ENCODE data around the gene ANKZF1.
A peak's percentile ranks its signal among the peaks of the same experiment; 100 is the strongest.

ANKZF1 gene

DNA sequence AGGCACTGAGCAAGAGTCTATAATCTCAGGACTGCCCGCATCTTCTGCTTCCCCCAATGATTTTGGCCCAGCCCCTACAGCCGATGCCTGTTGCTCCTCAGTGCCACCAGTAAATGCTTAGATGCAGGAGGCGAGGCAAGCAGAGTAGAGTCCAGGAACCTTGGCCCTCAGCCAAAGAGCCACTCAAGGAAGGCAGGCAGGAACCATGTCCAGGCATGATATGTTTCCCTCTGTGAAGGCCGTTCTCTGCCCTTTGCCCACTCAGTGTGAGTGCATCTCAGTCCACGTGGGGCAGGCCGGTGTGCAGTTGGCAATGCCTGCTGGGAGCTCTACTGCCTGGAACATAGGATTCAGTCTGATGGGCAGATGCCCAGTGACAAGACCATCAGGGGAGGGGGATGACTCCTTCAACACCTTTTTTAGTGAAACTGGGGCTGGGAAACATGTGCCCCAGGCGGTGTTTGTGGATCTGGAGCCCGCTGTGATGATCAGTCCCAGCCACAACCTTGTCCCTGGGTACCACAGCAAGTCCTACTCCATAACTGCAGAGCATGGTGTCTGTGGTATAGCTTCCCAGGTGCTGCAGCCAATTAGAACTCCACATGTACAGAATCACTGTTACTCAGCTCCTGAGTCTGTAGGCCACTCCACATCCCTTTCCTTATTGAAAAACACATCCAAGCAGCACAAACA lies 39.9 kb downstream of the ANKZF1 start:
- Histone ChIP-seq H4K8ac (ENCODE audit: low read depth, low read length) (no peak overlapping the region), H3K27me3 (ENCODE audit: insufficient read depth, low read length) (no peaks in the 10 kb centered on the region), H3K23ac (ENCODE audit: low read length) (no peak overlapping the region), H3K14ac (ENCODE audit: low read length) (no peak overlapping the region), H2AK5ac (ENCODE audit: low read length) (no peak overlapping the region), H3K4me2 (ENCODE audit: low read length) (no peak overlapping the region), H2BK5ac (ENCODE audit: low read depth, low read length, poor library complexity) (no peak overlapping the region), H3K4ac (ENCODE audit: low read depth, low read length) (no peak overlapping the region), H3K27ac (ENCODE audit: low read depth, low read length) (no peak overlapping the region), H3K4me1 (ENCODE audit: control insufficient read depth in 1 of 2, insufficient read depth in 2 of 2, low read length in 2 of 2) (peaks cover 8 to 11% of the 10 kb centered on the region in 2 experiments), H3K9ac (ENCODE audit: low read length) (no peak overlapping the region), H2BK12ac (ENCODE audit: low read length) (no peak overlapping the region), H3K4me3 (ENCODE audit: low read depth, low read length) (peak overlapping the region; percentile 20), H3K18ac (ENCODE audit: low read length) (no peak overlapping the region), H3K36me3 (ENCODE audit: control insufficient read depth in 1 of 2, insufficient read depth in 2 of 2, low read length in 2 of 2) (no peaks in the 10 kb centered on the region), H4K91ac (ENCODE audit: low read depth, low read length) (no peak overlapping the region), H3K79me2 (ENCODE audit: control insufficient read depth, insufficient read depth, low read length, poor library complexity) (peaks cover 2% of the 10 kb centered on the region), H3K79me1 (ENCODE audit: low read length) (peaks cover 9% of the 10 kb centered on the region), H2BK120ac (ENCODE audit: insufficient read depth, low read length, poor library complexity) (no peak overlapping the region), H3K9me3 (ENCODE audit: insufficient read depth, low read depth, low read length) (peaks cover 1% of the 10 kb centered on the region), H4K12ac (ENCODE audit: low read depth, low read length) (no peak overlapping the region), H2AFZ (ENCODE audit: insufficient read depth, low read length, poor library complexity) (no peak overlapping the region)
- peak in 1 of 2 donors; percentile 31 for DNase-seq
- no CpG with 5 or more reads among the region's 8 CpGs for WGBS (ENCODE audit: extremely low coverage, insufficient coverage, insufficient read length)

DNA sequence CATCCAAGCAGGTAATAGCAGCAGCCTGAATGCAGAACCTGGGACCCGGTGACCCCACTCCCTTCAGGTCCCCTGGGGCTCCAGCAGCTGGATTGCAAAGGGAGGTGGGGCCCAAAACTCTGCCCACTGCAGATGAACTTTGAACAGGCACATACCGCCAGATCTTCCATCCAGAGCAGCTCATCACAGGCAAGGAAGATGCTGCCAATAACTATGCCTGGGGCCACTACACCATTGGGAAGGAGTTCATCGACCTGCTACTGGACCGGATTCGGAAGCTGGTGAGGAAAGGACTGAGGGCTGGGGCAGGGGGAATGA lies 40.4 kb downstream of the ANKZF1 start:
- Histone ChIP-seq H3K23ac (ENCODE audit: low read length) (no peak overlapping the region), H4K91ac (ENCODE audit: low read depth, low read length) (no peak overlapping the region), H3K9me3 (ENCODE audit: insufficient read depth, low read depth, low read length) (peaks cover 1% of the 10 kb centered on the region), H3K9ac (ENCODE audit: low read length) (no peak overlapping the region), H3K4me1 (ENCODE audit: control insufficient read depth in 1 of 2, insufficient read depth in 2 of 2, low read length in 2 of 2) (peaks cover 10 to 12% of the 10 kb centered on the region in 2 experiments), H3K4me3 (ENCODE audit: low read depth, low read length) (no peak overlapping the region), H3K79me1 (ENCODE audit: low read length) (peaks cover 9% of the 10 kb centered on the region), H2BK5ac (ENCODE audit: low read depth, low read length, poor library complexity) (no peak overlapping the region), H2BK120ac (ENCODE audit: insufficient read depth, low read length, poor library complexity) (no peak overlapping the region), H4K12ac (ENCODE audit: low read depth, low read length) (no peak overlapping the region), H3K36me3 (ENCODE audit: control insufficient read depth in 1 of 2, insufficient read depth in 2 of 2, low read length in 2 of 2) (no peaks in the 10 kb centered on the region), H3K14ac (ENCODE audit: low read length) (no peak overlapping the region), H3K27me3 (ENCODE audit: insufficient read depth, low read length) (no peaks in the 10 kb centered on the region), H2AFZ (ENCODE audit: insufficient read depth, low read length, poor library complexity) (no peak overlapping the region), H4K8ac (ENCODE audit: low read depth, low read length) (no peak overlapping the region), H3K18ac (ENCODE audit: low read length) (no peak overlapping the region), H2AK5ac (ENCODE audit: low read length) (no peak overlapping the region), H3K4me2 (ENCODE audit: low read length) (no peak overlapping the region), H3K27ac (ENCODE audit: low read depth, low read length) (no peak overlapping the region), H2BK12ac (ENCODE audit: low read length) (no peak overlapping the region), H3K4ac (ENCODE audit: low read depth, low read length) (no peak overlapping the region), H3K79me2 (ENCODE audit: control insufficient read depth, insufficient read depth, low read length, poor library complexity) (peaks cover 2% of the 10 kb centered on the region)
- DNase-seq = no peak
- WGBS (ENCODE audit: extremely low coverage, insufficient coverage, insufficient read length) = no CpG with 5 or more reads among the region's 5 CpGs

DNA sequence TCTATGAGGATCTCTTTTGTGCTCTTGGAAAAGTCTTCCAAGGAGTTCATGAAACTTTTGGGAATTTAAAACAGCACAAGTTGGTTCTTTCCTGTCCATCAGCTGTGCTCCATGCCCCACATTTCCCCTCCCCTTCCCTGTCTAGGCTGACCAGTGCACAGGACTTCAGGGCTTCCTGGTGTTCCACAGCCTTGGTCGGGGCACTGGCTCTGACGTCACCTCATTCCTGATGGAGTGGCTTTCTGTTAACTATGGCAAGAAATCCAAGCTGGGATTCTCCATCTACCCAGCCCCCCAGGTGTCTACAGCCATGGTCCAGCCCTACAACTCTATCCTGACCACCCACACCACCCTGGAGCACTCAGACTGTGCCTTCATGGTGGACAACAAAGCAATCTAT lies 41.4 kb downstream of the ANKZF1 start:
- Histone ChIP-seq H3K79me1 (ENCODE audit: low read length) (peaks cover 9% of the 10 kb centered on the region), H2AFZ (ENCODE audit: insufficient read depth, low read length, poor library complexity) (no peak overlapping the region), H3K4me3 (ENCODE audit: low read depth, low read length) (no peak overlapping the region), H3K4me2 (ENCODE audit: low read length) (no peak overlapping the region), H3K27ac (ENCODE audit: low read depth, low read length) (no peak overlapping the region), H3K9me3 (ENCODE audit: insufficient read depth, low read depth, low read length) (peaks cover 1% of the 10 kb centered on the region), H3K14ac (ENCODE audit: low read length) (no peak overlapping the region), H3K18ac (ENCODE audit: low read length) (no peak overlapping the region), H2BK5ac (ENCODE audit: low read depth, low read length, poor library complexity) (no peak overlapping the region), H2BK120ac (ENCODE audit: insufficient read depth, low read length, poor library complexity) (no peak overlapping the region), H3K4me1 (ENCODE audit: control insufficient read depth in 1 of 2, insufficient read depth in 2 of 2, low read length in 2 of 2) (peaks cover 10 to 12% of the 10 kb centered on the region in 2 experiments), H4K91ac (ENCODE audit: low read depth, low read length) (no peak overlapping the region), H3K4ac (ENCODE audit: low read depth, low read length) (no peak overlapping the region), H4K8ac (ENCODE audit: low read depth, low read length) (no peak overlapping the region), H2AK5ac (ENCODE audit: low read length) (no peak overlapping the region), H3K27me3 (ENCODE audit: insufficient read depth, low read length) (no peaks in the 10 kb centered on the region), H3K23ac (ENCODE audit: low read length) (no peak overlapping the region), H3K9ac (ENCODE audit: low read length) (no peak overlapping the region), H3K79me2 (ENCODE audit: control insufficient read depth, insufficient read depth, low read length, poor library complexity) (peaks cover 2% of the 10 kb centered on the region), H2BK12ac (ENCODE audit: low read length) (no peak overlapping the region), H3K36me3 (ENCODE audit: control insufficient read depth in 1 of 2, insufficient read depth in 2 of 2, low read length in 2 of 2) (no peaks in the 10 kb centered on the region), H4K12ac (ENCODE audit: low read depth, low read length) (no peak overlapping the region)
- WGBS (ENCODE audit: extremely low coverage, insufficient coverage, insufficient read length) = no CpG with 5 or more reads among the region's 2 CpGs
- DNase-seq = no peak

DNA sequence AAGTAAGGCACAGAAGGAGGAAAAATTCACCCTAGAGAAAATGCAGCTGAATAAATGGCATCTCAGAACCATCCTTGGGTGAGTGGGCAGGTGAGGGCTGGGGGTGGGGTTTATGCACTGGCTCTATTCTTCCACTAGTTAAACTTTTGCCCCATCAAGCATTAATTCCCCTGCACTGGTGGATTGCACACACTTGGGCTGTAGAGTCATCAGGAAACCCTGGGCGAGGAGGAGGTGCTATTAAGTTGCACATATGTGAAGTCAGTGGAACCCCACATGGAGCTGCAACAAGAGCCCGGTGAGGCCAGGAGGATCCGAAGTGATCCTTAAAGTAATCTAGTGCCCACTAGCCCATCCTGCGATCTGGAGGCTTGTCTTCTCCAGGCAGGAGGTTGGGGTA lies 42.8 kb downstream of the ANKZF1 start:
- H3K36me3 ChIP-seq (ENCODE audit: control insufficient read depth in 1 of 2, insufficient read depth in 2 of 2, low read length in 2 of 2) = no peaks in the 10 kb centered on the region
- H3K79me1 ChIP-seq (ENCODE audit: low read length) = peaks cover 9% of the 10 kb centered on the region
- H3K4ac ChIP-seq (ENCODE audit: low read depth, low read length) = no peak overlapping the region
- H3K23ac ChIP-seq (ENCODE audit: low read length) = no peak overlapping the region
- peaks cover 10 to 12% of the 10 kb centered on the region in 2 experiments for H3K4me1 ChIP-seq (ENCODE audit: control insufficient read depth in 1 of 2, insufficient read depth in 2 of 2, low read length in 2 of 2)
- H4K8ac ChIP-seq (ENCODE audit: low read depth, low read length) = no peak overlapping the region
- no peak overlapping the region for H2BK5ac ChIP-seq (ENCODE audit: low read depth, low read length, poor library complexity)
- no peak overlapping the region for H4K12ac ChIP-seq (ENCODE audit: low read depth, low read length)
- H2BK12ac ChIP-seq (ENCODE audit: low read length) = no peak overlapping the region
- H3K9me3 ChIP-seq (ENCODE audit: insufficient read depth, low read depth, low read length) = no peaks in the 10 kb centered on the region
- H3K27ac ChIP-seq (ENCODE audit: low read depth, low read length) = no peak overlapping the region
- no peak overlapping the region for H2BK120ac ChIP-seq (ENCODE audit: insufficient read depth, low read length, poor library complexity)
- no peak overlapping the region for H3K4me3 ChIP-seq (ENCODE audit: low read depth, low read length)
- H3K79me2 ChIP-seq (ENCODE audit: control insufficient read depth, insufficient read depth, low read length, poor library complexity) = peaks cover 2% of the 10 kb centered on the region
- no peak overlapping the region for H4K91ac ChIP-seq (ENCODE audit: low read depth, low read length)
- H3K27me3 ChIP-seq (ENCODE audit: insufficient read depth, low read length) = no peaks in the 10 kb centered on the region
- no peak overlapping the region for H2AFZ ChIP-seq (ENCODE audit: insufficient read depth, low read length, poor library complexity)
- no peak overlapping the region for H3K9ac ChIP-seq (ENCODE audit: low read length)
- H3K18ac ChIP-seq (ENCODE audit: low read length) = no peak overlapping the region
- WGBS (ENCODE audit: extremely low coverage, insufficient coverage, insufficient read length) = no CpG with 5 or more reads among the region's 4 CpGs
- no peak overlapping the region for H3K4me2 ChIP-seq (ENCODE audit: low read length)
- DNase-seq = no peak
- H2AK5ac ChIP-seq (ENCODE audit: low read length) = no peak overlapping the region
- H3K14ac ChIP-seq (ENCODE audit: low read length) = no peak overlapping the region

All from trophoblast cell (in vitro differentiated cells and primary cell).